GM19467 (cell line): Measurements from ENCODE around the gene HOXD3.

ENCODE experiments used
- ATAC-seq: cut with Tn5 transposase; IDR thresholded peaks from one replicate; pipeline ENCODE4 v1.9.1; 2021; ENCODE audit warnings: mild to moderate bottlenecking, moderate library complexity; ENCODE audit not compliant: unreplicated experiment

Gene HOXD3

DNA sequence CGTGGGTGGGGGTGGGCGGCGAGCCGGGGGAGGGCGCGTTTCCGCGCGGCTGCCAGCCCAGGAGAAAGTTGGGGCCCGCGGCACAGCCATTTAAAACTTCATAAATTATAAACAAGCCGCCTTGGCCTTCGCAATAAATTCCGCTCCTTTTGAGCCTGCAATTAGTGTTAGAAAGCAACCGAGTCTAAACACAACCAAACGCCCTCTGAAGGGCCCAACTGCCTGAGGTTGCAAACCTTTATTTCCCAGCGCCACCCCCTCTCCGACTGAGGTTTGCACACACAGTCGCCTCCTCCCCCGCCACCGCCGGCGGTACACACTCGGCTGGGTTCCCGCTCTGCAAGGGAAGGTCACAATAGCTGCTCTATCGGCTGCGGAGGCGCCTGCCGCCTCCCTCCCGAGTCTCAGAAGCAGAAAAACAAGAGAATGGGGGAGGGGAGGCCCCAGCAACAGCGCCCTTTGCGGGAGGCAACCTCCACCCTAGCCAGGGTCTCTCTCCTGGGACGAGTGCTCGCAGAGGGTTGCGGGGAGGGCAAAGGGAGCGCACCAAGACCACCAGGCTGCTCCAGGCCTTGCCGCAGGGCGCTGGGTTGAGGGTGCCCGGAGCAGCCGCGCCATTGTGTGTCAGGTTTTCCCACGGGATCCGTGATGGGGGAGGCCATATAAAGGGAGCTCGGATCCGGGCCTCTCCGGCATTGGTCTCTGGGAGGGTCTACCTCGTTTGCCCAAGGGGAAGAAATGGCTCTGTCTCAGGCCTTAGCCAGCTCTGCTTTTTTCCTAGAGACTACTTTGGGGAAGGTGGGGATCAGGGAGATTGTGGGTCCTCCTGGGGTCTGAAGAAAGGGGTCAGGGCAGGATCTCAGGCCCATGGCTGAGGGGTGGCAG is 18.0 kb downstream of the HOXD3 start:
- ATAC-seq, result no peak

DNA sequence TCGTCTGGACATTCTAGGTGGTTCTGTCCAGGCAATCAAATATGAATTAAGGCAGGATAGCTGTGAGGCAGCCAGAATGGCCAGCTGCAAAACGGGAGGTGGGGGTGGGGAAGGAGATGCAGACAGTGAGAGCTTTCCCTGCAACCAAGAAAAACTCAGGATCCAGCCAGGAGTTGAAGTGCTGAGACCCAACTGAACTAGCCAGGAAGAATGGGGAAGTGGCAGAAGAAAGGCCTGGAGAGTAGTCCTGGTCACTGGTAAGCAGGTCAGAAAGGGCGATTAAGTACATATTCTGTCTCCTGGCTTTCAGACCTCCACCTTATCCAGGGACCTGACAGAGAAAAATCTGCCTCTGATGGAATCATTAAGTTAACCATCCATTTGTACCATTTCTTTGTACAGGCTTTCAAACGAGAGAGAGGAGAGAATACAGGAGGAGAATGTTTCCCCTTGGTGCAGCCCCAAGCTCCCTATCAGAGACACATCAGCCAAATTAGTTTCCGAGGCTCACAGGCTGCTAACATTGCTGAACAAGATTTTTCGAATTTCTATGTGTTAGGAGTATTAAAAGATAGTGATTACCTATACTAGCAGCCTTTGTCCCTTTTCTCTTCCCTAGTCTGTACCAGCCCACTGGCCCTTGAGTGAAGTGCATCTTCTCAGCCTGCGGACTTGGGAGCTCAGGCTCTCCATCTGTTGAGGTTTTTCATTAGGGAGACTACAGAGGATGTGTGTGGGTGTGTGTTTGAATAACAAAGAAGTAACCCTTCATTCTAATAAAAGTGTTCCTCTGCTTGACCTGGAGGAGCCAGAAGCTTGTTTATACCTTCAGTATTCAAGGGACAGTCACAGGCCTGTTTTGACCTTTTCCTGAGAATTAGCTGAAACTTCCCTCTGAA is 18.9 kb downstream of the HOXD3 start:
- ATAC-seq, result no peak

DNA sequence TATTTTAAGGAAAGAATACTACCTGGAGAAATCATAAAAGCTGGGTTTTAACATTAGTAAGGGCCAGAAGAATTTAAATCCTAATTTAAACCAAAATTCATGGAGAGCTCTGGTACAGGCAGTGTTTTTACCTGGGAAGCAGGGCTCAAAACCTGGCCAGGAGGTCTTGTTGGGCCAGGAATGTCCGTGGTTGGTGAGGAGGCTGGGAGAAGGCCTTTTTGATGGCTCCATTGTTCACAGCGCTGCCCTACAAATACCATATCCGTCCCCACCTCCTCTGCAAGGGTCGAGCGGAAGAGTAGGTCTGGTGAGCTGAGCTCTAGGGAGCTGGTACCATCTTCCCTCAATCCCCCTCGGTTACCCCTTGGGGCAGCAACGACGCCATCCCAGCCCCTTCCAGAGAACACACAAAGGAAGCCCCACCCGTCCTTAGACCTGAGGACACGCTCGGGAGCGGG is 20.5 kb downstream of the HOXD3 start:
- ATAC-seq, result no peak

- ATAC-seq, result no peak
Measured at GRCh38 chr2:176178038-176178756, 21.1 kb downstream of the HOXD3 start.

GRCh38 chr2:176178757-176179295 is 21.7 kb downstream of the HOXD3 start:
- no peak for ATAC-seq

- ATAC-seq, result no peak
Measured at GRCh38 chr2:176181551-176181950, 24.4 kb downstream of the HOXD3 start.

GRCh38 chr2:176182671-176183070 is 25.6 kb downstream of the HOXD3 start:
- no peak for ATAC-seq

- no peak for ATAC-seq
Measured at GRCh38 chr2:176184749-176185148, 27.6 kb downstream of the HOXD3 start.

- no peak for ATAC-seq
Measured at GRCh38 chr2:176186024-176186423, 28.9 kb downstream of the HOXD3 start.

DNA sequence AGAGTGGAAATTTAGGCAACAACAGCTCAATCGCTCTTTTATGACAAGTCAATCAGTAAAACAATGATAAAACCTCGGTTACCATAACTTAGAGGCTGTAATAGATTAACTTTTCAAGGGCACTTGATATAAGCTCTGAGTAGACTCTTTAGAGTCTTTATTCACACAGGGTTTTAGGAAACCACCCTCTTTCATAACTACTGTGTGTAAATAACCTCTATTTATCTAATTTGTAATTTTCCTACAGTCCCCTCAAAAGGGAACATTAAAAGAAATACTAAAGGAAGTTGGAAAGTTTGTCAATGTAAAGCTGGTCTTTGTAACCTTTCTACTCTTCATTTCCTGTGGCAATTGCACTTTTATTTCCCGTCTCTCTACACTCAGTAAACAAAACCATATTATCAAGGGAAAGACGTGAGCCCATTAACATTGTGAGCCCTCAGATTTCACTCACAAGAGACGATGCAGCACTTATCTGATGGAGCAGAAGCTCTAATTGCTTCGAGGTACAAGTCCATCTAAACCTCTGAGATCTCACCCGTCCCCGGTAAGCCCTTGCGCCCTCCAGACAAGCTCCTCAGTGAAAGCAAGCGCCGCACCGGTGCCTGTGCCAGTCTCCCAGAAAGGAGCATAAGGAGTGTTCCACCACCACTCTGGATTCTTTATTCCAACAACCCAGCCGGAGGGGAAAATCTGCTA is 30.2 kb downstream of the HOXD3 start:
- ATAC-seq, result no peak

- no peak for ATAC-seq
Measured at GRCh38 chr2:176187899-176188773, 31.0 kb downstream of the HOXD3 start, which contains the start of gene HOXD1. Gene HOXD1 (plus strand): TSS chr2:176188668. CDS start chr2:176188802, 134 bp downstream.

GRCh38 chr2:176188774-176189680 is 31.9 kb downstream of the HOXD3 start:
- ATAC-seq, result no peak

DNA sequence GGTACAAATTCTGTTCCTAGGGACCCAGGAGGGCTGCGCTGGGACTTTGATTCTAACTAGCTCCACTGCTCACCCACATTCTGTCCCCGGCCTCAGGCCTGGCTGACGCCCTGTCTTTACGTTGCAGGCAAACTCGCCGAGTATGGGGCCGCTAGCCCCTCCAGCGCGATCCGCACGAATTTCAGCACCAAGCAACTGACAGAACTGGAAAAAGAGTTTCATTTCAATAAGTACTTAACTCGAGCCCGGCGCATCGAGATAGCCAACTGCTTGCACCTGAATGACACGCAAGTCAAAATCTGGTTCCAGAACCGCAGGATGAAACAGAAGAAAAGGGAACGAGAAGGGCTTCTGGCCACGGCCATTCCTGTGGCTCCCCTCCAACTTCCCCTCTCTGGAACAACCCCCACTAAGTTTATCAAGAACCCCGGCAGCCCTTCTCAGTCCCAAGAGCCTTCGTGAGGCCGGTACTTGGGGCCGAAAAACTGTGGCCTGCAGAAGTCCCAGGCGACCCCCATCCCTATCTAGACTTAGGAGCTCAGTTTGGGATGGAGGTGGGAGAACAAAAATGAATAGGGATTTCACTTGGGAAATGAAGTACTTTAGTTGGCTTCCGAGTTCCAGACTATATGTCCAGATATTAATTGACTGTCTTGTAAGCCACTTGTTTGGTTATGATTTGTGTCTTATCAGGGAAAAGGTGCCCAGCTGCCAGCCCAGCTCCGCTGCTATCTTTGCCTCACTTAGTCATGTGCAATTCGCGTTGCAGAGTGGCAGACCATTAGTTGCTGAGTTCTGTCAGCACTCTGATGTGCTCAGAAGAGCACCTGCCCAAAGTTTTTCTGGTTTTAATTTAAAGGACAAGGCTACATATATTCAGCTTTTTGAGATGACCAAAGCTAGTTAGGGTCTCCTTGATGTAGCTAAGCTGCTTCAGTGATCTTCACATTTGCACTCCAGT is 32.9 kb downstream of the HOXD3 start:
- no peak for ATAC-seq

GRCh38 chr2:176192351-176192750 is 35.2 kb downstream of the HOXD3 start:
- no peak for ATAC-seq

- ATAC-seq, result no peak
Measured at GRCh38 chr2:176193048-176193447, 35.9 kb downstream of the HOXD3 start.

GRCh38 chr2:176199902-176200301 is 42.8 kb downstream of the HOXD3 start:
- ATAC-seq, result no peak

GRCh38 chr2:176200971-176201370 is 43.9 kb downstream of the HOXD3 start:
- ATAC-seq, result no peak
